HG03460 (cell line): ENCODE data around the gene ASCC3.

Source experiments
- ATAC-seq: cut with Tn5 transposase; IDR thresholded peaks from one replicate; pipeline ENCODE4 v1.9.1; 2021; ENCODE audit not compliant: unreplicated experiment

ASCC3 gene, protein sequence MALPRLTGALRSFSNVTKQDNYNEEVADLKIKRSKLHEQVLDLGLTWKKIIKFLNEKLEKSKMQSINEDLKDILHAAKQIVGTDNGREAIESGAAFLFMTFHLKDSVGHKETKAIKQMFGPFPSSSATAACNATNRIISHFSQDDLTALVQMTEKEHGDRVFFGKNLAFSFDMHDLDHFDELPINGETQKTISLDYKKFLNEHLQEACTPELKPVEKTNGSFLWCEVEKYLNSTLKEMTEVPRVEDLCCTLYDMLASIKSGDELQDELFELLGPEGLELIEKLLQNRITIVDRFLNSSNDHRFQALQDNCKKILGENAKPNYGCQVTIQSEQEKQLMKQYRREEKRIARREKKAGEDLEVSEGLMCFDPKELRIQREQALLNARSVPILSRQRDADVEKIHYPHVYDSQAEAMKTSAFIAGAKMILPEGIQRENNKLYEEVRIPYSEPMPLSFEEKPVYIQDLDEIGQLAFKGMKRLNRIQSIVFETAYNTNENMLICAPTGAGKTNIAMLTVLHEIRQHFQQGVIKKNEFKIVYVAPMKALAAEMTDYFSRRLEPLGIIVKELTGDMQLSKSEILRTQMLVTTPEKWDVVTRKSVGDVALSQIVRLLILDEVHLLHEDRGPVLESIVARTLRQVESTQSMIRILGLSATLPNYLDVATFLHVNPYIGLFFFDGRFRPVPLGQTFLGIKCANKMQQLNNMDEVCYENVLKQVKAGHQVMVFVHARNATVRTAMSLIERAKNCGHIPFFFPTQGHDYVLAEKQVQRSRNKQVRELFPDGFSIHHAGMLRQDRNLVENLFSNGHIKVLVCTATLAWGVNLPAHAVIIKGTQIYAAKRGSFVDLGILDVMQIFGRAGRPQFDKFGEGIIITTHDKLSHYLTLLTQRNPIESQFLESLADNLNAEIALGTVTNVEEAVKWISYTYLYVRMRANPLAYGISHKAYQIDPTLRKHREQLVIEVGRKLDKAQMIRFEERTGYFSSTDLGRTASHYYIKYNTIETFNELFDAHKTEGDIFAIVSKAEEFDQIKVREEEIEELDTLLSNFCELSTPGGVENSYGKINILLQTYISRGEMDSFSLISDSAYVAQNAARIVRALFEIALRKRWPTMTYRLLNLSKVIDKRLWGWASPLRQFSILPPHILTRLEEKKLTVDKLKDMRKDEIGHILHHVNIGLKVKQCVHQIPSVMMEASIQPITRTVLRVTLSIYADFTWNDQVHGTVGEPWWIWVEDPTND (N-terminal part only)

DNA sequence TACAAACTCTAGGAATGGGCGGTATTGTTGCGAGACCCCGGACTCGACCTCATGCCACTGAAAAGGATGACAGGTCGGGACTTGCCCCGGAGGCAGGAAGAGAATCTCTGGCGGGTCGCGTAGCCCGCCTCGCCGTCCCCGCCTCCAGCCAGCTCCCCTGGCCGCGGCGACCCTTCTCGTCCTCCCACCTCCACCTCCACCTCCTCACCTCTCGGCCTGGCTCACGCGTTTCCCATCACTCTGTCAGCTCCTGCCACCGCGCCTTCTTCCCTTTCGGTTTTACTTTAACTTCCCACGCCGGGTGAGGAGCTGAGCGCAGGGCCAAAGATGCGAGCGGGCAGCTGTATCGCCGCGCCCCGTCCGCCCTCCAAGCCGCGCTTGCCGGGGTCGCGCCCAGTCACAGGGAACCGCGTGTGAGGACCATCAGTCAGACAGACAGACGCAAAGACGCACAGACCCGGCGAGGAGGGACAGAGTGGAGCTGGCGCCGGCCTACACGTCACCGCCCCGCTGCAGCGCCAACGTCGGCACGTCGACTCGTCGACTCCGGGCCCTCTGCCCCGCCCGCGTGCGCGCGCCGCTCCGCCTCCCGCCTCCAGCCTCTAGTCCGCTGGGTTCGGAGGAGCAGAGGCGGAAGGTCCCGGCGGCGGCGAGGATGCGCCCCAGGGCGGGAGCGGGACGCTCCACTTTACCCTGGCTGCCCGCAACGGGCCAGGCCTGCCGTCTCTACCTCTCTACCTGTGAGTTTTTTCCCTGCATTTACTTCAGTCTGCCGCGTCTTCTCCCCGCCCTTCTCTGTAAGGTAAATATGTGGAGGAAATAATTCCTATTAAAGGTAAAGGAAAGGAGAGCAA lies at the start of gene ASCC3:
Gene ASCC3, minus strand, starts transcription at position 477 of the 854 bp plus-strand sequence. CDS start 13,332 bp downstream, outside the sequence.
- peak; percentile 97 for ATAC-seq

DNA sequence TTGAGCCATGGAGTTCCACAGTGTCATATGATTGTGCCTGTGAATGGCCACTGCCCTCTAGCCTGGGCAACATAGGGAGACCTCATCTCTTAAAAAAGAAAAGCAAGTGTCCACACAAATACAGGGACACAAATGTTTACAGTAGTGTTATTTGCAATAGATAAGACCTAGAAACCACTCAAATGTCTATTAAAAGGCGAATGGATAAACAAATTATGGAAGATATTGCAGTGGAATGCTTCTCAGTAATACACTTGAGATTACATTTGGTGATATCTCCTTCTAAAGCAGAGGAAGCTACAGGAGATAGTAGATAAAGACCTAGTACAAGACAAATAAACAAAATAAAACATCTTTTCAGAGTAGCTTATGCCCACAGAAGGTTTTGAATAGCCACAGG lies 44.6 kb upstream of the ASCC3 start:
- no peak for ATAC-seq

DNA sequence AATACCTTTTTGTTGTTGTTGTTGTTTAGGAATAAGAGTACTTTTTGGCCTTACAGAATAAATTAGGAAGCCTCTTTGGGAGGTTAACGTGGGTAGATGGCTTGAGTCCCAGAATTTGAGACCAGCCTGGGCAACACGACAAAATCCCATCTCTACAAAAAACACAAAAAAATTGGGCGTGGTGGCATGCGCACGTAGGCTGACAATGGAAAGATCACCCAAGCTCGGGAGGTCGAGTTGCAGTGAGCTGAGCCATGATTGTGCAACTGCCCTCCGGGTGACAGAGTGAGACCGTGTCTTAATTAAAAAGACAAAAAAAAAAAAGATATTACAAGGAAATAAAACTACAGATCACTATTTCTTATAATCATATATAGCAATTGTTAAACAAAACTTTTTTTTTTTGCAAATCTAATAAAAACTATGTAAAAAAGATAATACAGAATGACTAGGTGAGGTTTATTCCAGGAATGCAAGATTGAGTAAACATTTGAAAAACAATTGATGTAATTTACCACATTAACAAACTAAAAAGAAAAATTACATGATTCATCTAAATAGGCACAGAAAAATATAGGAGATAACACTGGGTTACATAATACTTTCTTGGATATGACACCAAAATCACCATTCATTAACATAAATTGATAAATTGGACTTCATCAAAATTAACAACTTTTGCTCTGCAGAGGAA lies 43.6 kb upstream of the ASCC3 start:
- no peak for ATAC-seq

DNA sequence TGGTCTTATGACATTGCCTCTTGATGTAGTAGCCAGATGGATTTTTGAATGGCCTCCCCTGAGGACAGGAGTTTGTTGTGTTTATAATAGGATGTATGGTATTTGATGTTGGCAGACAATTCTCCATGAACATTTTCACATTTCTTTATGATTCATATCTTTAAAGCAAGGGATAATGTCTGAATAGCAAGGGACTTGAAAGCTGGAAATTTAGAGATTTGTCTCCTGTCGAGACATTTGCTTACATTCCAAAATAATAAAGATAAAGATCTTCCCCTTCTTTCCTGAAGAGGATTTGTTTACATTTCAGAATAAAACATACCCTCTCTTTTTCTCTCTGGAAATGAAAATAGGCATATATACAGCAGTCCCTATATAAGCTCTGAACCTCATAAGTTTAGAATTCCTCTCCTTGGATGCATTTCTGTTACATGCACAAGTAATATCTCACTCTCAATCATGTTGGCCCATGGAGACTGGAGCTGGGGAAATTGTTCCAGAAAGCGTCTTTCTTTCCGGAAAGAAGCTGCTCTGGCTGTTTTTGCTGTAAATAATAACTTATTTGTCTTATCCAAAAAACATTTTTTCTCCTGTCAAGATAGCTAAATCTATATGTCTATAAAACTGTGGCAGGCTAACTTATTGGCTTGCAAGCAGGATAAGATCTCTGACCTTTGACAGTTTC lies 42.5 kb upstream of the ASCC3 start:
- ATAC-seq = no peak

DNA sequence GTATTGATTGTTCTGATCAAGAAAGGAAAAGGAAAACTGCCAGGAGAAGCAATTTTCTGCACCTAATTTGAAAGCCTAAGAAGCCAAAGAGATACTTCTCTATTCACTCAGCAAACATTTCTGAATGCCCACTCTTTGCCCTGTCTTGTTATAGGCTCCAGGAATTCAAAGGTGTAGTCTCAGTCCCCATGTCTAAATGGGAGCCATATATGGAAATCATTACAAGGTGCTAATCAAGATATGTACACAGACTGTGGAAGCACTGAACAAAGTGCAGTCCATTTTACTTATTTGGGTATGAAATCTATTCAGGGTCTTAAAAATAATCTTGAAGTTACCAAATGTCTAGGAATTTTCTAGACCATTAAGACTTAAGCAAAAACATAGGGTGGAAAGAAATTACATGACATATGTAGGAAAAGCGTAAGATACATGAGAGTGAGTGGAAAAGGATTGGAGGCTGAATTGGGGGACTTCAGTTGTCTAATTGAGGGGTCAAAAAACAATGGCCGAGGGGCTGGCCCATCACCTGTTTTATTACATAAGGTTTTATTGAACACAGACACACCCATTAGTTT lies 39.0 kb upstream of the ASCC3 start:
- no peak for ATAC-seq

DNA sequence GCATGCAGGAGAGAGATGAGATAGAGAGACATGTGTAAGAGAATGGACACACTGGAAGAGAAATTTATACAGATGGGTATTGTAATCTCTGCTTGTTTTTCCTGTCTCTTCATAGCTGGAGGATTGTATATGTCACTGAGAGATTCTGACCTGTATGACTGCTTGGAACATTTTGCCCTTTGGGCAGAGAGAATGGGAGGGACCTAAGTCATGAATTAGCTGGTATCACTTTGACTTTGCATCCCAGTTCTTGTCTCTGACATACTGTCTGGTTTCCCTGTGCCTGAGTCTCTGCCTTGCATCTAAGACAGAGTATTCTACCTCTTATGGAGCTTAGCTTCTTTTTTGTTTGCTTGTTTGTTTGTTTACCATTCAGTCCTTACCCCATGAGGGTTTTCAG lies 37.0 kb upstream of the ASCC3 start:
- no peak for ATAC-seq

DNA sequence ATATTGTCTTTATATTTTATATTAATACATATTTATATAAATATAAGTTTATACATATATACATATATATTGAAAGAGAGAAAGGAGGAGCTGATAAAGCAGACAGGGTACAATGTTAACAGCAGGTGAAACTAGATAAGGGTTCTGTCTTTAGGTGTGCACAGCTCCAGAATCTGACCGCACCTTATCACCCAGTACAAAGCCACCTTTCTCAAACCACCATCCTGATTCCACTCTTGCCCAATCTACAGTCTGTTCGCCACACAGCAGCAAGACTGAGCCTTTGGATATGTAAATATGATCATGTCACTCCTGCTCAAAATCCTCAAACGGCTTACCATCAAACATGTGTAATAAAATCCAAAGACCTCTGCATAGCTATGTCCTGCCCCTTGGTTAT lies 34.7 kb upstream of the ASCC3 start:
- ATAC-seq = no peak

DNA sequence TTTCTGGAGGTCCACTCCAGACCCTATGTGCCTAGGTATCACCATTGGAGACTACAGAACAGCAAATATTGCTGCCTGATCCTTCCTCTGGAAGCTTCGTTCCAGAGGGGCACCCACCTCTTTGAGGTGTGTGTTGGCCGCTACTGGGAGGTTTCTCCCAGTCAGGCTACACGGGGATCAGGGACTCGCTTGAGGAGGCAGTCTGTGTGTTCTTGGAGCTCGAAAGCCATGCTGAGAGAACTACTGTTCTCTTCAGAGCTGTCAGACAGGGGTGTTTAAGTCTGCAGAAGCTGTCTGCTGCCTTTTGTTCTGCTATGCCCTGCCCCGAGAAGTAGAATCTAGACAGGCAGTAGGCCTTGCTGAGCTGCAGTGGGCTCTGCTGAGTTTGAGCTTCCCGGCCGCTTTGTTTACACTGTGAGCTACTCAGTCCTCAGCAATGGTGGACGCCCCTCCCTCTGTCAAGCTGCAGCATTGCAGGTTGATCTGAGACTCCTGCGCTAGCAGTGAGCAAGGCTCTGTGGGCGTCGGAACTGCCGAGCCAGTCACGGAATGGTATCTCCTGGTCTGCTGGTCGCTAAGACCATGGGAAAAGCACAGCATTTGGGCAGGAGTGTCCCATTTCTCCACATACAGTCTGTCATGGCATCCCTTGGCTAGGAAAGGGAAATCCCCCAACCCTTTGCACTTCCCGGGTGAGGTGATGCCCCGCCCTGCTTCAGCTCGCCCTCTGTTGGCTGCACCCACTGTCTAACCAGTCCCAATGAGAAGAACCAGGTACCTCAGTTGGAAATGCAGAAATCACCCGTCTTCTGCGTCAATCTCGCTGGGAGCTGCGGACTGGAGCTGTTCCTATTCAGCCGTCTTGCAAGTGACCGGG lies 32.5 kb upstream of the ASCC3 start:
- ATAC-seq = no peak

DNA sequence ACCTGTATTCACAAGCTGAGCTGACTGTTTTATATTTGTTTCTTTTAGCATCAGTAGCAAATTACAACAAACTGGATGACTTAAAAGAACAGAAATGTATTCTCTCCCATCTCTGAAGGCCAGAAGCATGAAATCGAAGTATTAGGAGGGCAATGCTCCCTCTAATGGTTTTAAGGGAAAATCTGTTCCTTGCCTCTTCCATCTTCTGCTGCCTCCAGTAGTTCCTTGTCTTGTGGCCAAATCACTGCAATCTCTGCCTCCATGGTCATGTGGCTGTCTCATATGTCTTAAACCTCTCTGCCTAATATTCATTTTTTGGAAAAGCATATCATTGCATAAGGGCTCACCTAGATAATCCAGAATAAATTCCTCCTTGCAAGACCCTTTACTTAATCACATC lies 25.2 kb upstream of the ASCC3 start:
- no peak for ATAC-seq

DNA sequence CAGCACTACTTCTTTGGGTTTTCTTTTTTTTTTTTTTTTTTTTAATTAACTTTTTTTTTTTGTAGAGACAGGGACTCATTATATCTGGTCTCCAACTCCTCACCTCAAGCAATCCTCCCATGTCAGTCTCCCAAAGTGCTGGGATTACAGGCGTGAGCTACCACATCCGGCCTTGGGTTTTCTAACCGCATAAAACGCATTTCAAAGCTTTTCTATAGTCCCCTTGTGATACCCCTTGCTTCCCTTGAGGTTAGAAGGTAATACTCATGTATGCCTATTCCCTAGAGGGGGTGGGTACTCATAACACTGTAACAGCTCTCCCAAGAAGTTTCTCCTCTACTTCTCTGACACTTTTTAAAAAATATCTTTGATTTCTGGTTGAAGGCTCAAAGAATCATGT lies 23.9 kb upstream of the ASCC3 start:
- ATAC-seq = no peak

DNA sequence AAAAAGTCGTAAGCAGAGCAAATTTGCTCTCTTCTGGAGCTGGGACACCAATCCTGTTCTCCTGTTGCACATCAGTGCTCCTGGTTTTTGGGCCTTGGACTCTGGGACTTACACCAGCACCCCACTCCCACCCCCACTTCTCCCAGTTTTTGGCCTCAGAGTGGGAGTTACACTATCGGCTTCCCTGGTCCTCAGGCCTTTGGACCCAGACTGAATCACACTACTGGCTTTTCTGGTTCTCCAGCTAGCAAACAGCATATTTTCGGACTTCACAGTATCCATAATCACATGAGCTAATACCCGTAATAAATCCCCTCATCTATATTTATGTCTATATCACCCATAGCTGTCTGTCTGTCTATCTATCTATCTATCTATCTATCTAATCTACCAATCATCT lies 23.2 kb upstream of the ASCC3 start:
- no peak for ATAC-seq

DNA sequence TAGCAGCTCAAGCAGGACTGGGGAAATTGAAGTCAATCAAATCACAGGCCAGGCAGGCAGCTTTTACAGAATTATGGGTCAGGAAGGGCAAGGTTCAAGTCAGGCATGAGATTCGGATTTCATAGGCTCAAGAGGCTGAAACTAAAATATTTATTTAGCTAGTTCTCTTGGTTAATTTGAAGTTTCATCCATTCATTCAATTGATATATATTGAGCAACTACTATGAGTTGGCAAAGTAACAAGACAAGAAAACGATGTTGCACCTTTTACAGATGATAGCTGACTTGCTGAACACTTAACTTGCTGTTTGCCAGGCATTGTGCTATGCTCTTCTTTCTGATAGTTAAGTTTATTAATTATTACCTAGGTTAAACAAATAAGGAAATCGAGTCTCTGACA lies 20.5 kb upstream of the ASCC3 start:
- ATAC-seq = no peak

DNA sequence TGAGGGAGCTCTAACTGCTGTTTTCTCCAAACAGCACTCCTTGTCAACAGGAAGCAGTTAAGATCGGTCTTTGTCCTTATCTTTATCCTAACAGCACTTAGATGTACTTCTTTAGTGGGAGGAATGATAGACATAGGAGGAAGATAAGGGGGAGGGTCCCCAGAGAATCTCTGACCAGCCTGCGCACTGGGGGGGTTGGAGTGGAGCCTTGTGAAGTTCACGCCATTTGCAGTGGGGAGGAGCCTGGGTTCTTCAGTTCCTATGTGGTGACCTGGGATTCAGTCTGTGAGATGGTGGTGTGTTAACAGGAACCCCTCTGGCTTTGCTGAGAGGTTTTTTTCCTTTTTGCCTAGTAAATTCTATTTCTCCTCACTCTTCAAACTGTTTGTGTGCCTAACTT lies 18.1 kb upstream of the ASCC3 start:
- no peak for ATAC-seq

DNA sequence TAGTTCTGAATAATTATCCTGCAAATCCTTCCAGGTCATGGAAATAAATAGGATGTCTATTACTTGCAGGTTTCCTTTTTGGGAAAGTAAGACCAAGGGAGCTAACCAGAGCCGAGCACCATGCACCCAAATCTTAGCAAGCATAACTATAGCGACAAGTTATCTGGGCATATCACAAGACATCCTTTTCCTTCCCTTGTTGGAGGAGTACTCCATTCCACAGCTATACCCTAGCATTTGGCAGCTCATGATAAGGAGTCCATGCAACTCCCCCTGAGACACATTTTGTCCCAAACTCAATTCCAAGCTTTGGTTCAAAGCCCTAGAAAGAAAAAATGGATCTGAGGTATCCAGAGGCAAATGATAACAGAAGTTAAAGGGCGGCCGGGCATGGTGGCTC lies 16.5 kb upstream of the ASCC3 start:
- no peak for ATAC-seq

DNA sequence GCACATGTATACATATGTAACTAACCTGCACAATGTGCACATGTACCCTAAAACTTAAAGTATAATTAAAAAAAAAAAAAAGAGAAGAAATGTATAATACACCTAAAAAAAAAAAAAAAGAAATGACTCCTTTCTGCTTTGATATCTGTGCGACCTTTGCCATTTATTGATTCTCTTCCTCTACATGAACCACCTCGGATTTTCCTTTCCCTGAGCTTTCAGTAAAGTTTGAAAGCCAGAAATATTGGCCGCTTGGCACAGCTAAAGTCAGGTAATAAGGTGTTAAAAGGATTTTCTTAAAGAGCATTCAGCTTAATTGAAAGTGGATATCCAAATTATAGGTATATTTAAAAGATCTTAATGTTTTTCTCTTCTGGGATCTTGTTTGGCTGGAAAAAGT lies 12.6 kb upstream of the ASCC3 start:
- ATAC-seq = no peak

DNA sequence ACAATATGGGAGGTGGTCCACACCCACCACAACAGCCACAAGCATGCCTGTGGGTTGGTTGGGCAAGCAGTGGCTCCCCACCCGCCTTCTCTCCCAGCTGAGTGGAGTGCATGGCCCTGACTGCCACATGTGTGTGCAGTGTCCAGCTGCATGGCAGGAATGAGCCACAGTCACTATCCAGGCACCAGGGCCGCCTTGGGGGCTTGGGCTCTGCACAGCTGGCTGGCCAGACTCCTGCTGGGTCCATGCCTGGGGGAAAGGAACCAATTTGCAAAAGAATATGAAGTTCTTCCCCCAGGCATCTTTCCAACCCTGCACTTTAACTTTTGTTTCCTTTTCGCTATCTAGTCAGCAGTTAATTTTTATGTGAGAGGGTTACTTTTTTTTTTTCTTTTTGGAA lies 11.6 kb upstream of the ASCC3 start:
- no peak for ATAC-seq

DNA sequence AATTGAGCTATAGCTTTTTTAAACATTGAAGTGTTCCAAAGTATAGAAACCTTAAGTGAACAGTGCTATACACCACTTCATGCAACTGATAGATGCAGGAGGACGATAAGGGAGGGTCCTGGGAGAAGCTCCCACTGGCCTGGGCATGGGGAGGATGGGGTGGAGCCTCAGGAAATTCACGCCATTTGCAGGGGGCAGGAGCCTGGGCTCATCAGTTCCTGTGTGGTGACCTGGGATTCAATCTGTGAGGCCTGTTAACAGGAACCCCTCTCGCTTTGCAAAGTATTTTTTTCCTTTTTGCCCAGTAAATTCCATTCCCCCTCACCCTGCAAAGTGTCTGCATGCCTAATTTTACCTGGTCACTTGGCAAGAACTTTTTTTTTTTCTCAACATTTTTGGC lies 11.0 kb upstream of the ASCC3 start:
- ATAC-seq = no peak

DNA sequence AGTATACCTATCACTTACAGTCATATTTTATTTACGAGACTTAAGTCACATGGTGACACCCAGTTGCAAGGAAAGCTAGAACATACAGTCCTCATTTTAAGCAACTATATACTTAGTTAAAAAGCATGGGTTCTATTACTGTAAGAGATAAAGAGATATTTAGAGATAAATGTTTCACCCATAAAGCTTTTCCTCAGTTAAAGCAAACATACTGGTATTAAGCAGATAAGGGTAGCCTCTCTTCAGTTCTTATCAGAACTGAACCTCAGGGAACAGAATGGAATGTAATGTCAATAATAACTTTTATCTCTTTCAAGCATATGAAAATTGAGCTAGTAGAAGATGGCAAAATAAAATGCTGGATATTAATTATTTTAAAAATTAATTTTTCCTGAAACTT lies 9.9 kb upstream of the ASCC3 start:
- no peak for ATAC-seq
